GM10266 (cell line): ENCODE results near the gene DTNA.
A peak's percentile ranks its signal among the peaks of the same experiment; 100 is the strongest.

Experiments used
- DNase-seq: peaks from one replicate; pipeline ENCODE4 v3.0.0; 2012; ENCODE audit errors: extremely low spot score
- TF ChIP-seq, protein P1 (sequence below): IDR thresholded peaks from 2 replicates; pipeline ENCODE4 v1.5.1; 2012; ENCODE audit warnings: mild to moderate bottlenecking, low read depth; ENCODE audit not compliant: control insufficient read depth, insufficient read depth; ENCODE audit errors: missing control alignments

The DTNA gene

DNA sequence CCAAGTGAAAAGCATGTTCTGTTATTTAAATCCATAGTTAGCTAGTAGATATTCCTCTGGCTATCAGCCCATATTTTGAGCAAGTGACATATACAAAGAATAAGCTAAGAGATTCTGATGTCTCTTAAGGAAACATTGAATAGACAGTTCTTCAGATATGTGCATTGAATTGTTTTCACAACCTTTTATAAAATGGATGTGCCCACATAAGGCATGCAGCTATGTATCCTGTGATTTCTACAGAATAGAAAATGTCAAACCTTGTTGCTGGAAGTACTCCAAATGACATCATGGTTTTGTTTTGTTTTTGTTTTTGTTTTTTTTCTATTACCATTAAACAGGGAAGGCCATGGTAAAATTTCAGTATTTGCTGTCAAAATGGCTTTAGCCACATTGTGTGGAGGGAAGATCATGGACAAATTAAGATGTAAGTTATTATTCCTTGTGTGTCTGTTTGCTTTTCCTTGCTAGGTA lies 95.8 kb downstream of the DTNA start:
- TF ChIP-seq, protein P1, sequence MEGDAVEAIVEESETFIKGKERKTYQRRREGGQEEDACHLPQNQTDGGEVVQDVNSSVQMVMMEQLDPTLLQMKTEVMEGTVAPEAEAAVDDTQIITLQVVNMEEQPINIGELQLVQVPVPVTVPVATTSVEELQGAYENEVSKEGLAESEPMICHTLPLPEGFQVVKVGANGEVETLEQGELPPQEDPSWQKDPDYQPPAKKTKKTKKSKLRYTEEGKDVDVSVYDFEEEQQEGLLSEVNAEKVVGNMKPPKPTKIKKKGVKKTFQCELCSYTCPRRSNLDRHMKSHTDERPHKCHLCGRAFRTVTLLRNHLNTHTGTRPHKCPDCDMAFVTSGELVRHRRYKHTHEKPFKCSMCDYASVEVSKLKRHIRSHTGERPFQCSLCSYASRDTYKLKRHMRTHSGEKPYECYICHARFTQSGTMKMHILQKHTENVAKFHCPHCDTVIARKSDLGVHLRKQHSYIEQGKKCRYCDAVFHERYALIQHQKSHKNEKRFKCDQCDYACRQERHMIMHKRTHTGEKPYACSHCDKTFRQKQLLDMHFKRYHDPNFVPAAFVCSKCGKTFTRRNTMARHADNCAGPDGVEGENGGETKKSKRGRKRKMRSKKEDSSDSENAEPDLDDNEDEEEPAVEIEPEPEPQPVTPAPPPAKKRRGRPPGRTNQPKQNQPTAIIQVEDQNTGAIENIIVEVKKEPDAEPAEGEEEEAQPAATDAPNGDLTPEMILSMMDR, result no peak
- no peak for DNase-seq

DNA sequence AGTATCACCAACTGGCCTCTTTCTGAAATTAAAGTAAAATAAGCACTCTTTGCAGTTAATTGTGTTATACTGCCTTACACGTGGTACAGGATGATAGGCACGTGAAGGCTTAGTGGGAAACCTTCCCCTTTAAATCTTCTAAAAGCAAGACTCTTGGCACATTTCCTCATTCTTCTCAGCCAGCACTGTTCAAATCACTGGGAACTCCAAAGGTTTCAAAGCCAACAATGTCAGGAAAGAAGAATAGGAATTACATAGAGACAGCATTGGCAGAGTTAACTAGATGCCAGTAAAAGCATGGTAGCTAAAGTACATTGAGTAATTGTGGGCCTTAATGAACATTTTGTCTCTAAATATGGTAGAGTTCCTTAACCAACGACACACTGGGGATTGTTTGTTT lies 96.4 kb downstream of the DTNA start:
- TF ChIP-seq, protein P1, result no peak
- DNase-seq, result no peak

DNA sequence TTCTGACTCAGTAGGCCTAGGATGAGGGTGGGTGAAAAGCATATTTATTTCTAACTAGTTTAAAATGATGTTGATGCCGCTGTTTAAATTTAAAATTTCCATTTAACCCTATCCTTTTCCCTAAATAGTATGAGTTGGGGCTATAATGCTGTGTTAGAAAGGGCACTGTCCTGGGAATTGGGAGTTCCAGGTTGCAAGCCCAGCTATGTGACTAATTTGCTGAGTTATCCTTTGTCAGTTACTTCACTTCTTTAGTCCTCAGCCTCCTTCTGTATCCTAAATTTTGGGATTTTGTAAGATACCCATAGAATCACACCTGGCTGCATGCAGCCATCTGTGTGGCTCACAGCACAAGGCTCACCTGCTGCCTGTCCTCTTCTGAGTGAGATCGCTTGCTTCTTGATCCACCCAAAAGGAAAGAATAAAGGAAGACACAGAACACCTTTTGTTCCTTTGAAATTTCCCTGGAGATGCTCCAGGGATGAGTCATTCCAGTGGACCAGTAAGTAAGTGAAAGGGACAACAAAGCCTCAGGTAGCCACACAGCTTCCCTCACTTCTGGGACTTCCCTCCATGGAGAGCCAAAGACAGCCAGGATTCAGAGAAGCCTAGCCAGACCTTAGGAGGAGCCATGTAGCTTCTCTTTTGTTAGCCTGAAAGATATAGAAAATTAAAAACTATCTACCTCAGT lies 97.2 kb downstream of the DTNA start:
- no peak for DNase-seq
- TF ChIP-seq, protein P1, result no peak

DNA sequence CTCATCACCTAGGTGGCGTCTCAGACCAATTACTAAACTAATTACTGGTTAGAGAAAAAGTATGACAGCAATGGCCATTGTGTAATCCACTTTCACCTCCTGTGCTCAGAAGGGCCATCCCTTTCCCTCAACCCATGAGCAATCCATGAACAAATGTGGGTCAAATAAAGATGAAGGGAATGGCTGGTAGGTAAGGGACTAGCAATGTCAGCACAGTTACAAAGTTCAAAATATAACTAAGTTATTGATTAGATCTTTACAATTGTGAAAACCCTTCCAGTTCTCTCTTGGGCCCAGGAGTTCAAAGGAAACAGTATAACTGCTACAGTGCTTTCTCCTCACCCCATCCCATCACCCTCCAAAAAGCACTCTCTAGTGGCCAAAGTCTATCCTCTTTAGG lies 98.3 kb downstream of the DTNA start:
- DNase-seq, result no peak
- TF ChIP-seq, protein P1, result no peak

DNA sequence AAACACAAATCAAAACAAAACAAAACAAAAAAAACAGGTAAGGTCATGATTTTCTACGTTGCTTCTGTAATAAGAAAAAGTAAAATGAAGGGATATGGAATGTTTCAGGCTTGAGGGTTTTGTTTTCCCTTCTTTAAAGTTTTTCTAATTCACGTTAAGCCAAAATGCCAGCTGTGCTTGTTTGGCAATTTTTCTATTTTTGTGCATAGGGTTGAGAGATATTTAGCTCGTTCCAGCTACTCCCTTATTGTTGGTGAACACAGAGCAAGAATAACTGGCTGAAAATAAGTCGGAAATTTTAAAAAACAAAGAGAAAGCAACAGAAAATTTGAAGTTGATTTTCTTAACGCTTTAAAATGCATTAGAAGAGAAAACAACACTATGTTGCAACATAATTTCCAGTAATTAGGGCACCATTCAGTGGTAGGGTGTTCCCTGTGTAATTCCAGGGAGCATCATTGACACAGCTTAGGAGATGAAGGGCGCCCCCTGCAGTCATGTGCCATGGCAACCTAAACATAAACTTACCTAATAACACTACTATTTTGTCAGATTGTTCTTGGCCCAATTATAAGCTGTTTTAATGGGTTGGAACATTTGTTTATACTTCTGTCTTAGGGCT lies 99.5 kb downstream of the DTNA start:
- no peak for DNase-seq
- TF ChIP-seq, protein P1, result peak; percentile 9

DNA sequence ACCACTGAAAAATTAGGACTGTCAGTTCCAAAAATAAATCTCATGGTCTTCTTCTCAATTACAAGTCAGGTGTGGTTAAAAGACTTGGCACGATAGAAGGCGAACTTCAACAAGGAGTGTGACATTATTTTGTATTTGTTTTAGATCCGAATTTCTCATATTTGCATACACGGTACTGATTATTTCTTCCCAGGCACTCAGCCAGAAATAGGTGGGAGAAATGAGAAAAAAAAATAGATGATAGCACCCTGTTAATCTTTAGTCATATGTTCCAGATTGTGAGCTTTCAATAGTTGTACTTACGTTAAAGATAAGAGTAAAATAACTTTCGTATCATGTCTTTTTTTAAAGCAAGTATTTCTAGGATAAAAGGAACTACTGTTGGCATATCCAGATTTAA lies 106.1 kb downstream of the DTNA start:
- TF ChIP-seq, protein P1, result no peak
- DNase-seq, result no peak

DNA sequence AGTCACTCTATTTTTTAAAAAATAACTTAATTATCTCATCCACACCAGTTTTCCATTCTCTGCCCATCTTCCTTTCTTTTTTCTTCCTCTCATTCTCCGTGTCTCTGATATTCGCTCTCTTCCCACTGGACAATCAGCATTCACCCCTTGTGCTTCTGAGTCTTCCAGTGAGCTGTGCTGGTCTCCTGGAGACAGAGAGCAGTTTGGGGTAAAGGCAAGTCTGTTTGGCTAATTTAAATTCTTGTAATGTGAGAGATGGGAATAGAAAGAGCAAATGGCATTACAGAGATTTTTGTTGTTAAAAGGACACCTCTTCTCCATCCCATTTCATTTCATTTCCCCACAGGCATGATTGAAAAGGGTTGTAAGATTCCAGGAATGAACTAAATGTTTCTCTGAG lies 107.5 kb downstream of the DTNA start:
- no peak for DNase-seq
- TF ChIP-seq, protein P1, result no peak
